DOHH2 (cell line): ENCODE data around the gene MAP4K4.

Experiments
- H3F3A ChIP-seq: fragments of 200-600 bp; sonication (generic), shearing (Covaris generic); 2 replicates; pipeline ENCODE4 v1.6.0; 2016; ENCODE audit warnings: antibody characterized with exemption, mild to moderate bottlenecking; ENCODE audit not compliant: control insufficient read depth, insufficient read depth
- H3K27ac ChIP-seq: fragments of 200-600 bp; sonication (generic); 2 replicates; pipeline ENCODE4 v1.5.1; 2014; ENCODE audit warnings: low read depth, mild to moderate bottlenecking, low read length, moderate library complexity
- H3K27me3 ChIP-seq: fragments of 200-600 bp; sonication (generic); 2 replicates; pipeline ENCODE4 v1.6.1; 2014; ENCODE audit warnings: mild to moderate bottlenecking, low read length, mixed read lengths; ENCODE audit not compliant: control insufficient read depth
- H3K36me3 ChIP-seq: fragments of 200-600 bp; sonication (generic); 2 replicates; pipeline ENCODE4 v1.6.1; 2014; ENCODE audit warnings: mild to moderate bottlenecking, low read length, moderate library complexity, mixed read lengths; ENCODE audit not compliant: control insufficient read depth
- H3K4me1 ChIP-seq: fragments of 200-600 bp; sonication (generic); 2 replicates; pipeline ENCODE4 v1.6.1; 2014; ENCODE audit warnings: mild to moderate bottlenecking, low read length, mixed read lengths; ENCODE audit not compliant: control insufficient read depth
- H3K4me2 ChIP-seq: fragments of 200-600 bp; sonication (generic); 2 replicates; pipeline ENCODE4 v1.6.0; 2014; ENCODE audit warnings: mild to moderate bottlenecking, low read length, moderate library complexity
- H3K4me3 ChIP-seq: fragments of 200-600 bp; sonication (generic); 2 replicates; pipeline ENCODE4 v1.5.1; 2014; ENCODE audit warnings: mild to moderate bottlenecking, low read length, mixed read lengths
- H3K79me2 ChIP-seq: fragments of 200-600 bp; sonication (generic); 2 replicates; pipeline ENCODE4 v1.6.1; 2014; ENCODE audit warnings: mild to moderate bottlenecking, low read length, mixed read lengths; ENCODE audit not compliant: control insufficient read depth
- H3K9me2 ChIP-seq: fragments of 200-600 bp; sonication (generic); replicated peaks from 2 replicates; pipeline ENCODE4 v1.6.1; 2014; ENCODE audit warnings: mild to moderate bottlenecking, low read length, mixed read lengths; ENCODE audit not compliant: control insufficient read depth
- H3K9me3 ChIP-seq: fragments of 200-600 bp; sonication (generic); 2 replicates; pipeline ENCODE4 v1.6.1; 2014; ENCODE audit warnings: antibody characterized with exemption, low read length, mixed read lengths; ENCODE audit not compliant: control insufficient read depth, insufficient read depth
- H4K20me1 ChIP-seq: fragments of 200-600 bp; sonication (generic); 2 replicates; pipeline ENCODE4 v1.6.0; 2014; ENCODE audit warnings: low read depth, mild to moderate bottlenecking, antibody characterized with exemption, low read length, moderate library complexity; ENCODE audit not compliant: control insufficient read depth, insufficient read depth
- CTCF ChIP-seq: fragments of 200-600 bp; sonication (generic); IDR thresholded peaks from one replicate; pipeline ENCODE4 v1.5.1; 2014; ENCODE audit warnings: antibody characterized with exemption, mild to moderate bottlenecking, low read depth, low read length; ENCODE audit not compliant: poor library complexity, severe bottlenecking
- EZH2phosphoT487 ChIP-seq: fragments of 200-600 bp; sonication (generic); IDR thresholded peaks from 2 replicates; pipeline ENCODE4 v1.6.1; 2017; ENCODE audit warnings: borderline replicate concordance, mild to moderate bottlenecking, antibody characterized with exemption, low read length, moderate library complexity, mixed read lengths

The MAP4K4 gene

GRCh38 chr2:101756266-101756665, 58.8 kb downstream of the MAP4K4 start:
- H3K4me2 ChIP-seq, result peak overlapping the region; percentile 90
- H3K79me2 ChIP-seq, result peaks cover 86% of the 10 kb centered on the region
- peaks cover 73% of the 10 kb centered on the region for H3K4me1 ChIP-seq
- no peaks in the 10 kb centered on the region for H3K9me3 ChIP-seq
- peaks cover 21% of the 10 kb centered on the region for H3K36me3 ChIP-seq
- peak overlapping the region; percentile 97 for H3K27ac ChIP-seq
- TF ChIP-seq CTCF (no peak), EZH2phosphoT487 (no peak)
- H3K9me2 ChIP-seq, result no peaks in the 10 kb centered on the region
- no peaks in the 10 kb centered on the region for H3K27me3 ChIP-seq
- peak overlapping the region; percentile 76 for H3K4me3 ChIP-seq
- H3F3A ChIP-seq, result peaks cover 37% of the 10 kb centered on the region
- H4K20me1 ChIP-seq, result peaks cover 17% of the 10 kb centered on the region; the same call in 1 of the 2 replicates

- Histone ChIP-seq H3K4me2 (peak overlapping the region; percentile 2; the same call in 1 of the 2 replicates), H3K27me3 (no peaks in the 10 kb centered on the region), H4K20me1 (peaks cover 16% of the 10 kb centered on the region), H3K9me3 (no peaks in the 10 kb centered on the region), H3K79me2 (peaks cover 86% of the 10 kb centered on the region), H3K9me2 (no peaks in the 10 kb centered on the region), H3K4me3 (no peak overlapping the region), H3K27ac (no peak overlapping the region), H3K4me1 (peaks cover 73% of the 10 kb centered on the region), H3K36me3 (peaks cover 11% of the 10 kb centered on the region), H3F3A (peaks cover 25% of the 10 kb centered on the region)
- TF ChIP-seq CTCF (no peak), EZH2phosphoT487 (no peak)
These were observed 60.5 kb downstream of the MAP4K4 start for GRCh38 chr2:101758001-101758400.

GRCh38 chr2:101759162-101759561, 61.7 kb downstream of the MAP4K4 start:
- no peak overlapping the region for H3K27ac ChIP-seq
- peaks cover 17% of the 10 kb centered on the region for H3F3A ChIP-seq
- H3K4me1 ChIP-seq, result peaks cover 73% of the 10 kb centered on the region

More at GRCh38 chr2:101759162-101759561, 61.7 kb downstream of the MAP4K4 start:
- no peak overlapping the region for H3K4me3 ChIP-seq
- H4K20me1 ChIP-seq, result peaks cover 22% of the 10 kb centered on the region
- no peaks in the 10 kb centered on the region for H3K9me3 ChIP-seq
- H3K4me2 ChIP-seq, result no peak overlapping the region
- peaks cover 86% of the 10 kb centered on the region for H3K79me2 ChIP-seq
- peaks cover 7% of the 10 kb centered on the region for H3K36me3 ChIP-seq
- no peaks in the 10 kb centered on the region for H3K9me2 ChIP-seq
- H3K27me3 ChIP-seq, result no peaks in the 10 kb centered on the region
- TF ChIP-seq CTCF (no peak), EZH2phosphoT487 (no peak)
